GM12892 (cell line): ENCODE data around the gene CACNB3.

Source experiments
- POLR2A ChIP-seq: IDR thresholded peaks from 2 replicates; pipeline ENCODE4 v1.6.1; 2011; ENCODE audit warnings: low read depth, low read length, control low read depth
- POLR2AphosphoS5 ChIP-seq: IDR thresholded peaks from 2 replicates; pipeline ENCODE4 v1.6.1; 2011; ENCODE audit warnings: low read depth, low read length, control low read depth

DNA sequence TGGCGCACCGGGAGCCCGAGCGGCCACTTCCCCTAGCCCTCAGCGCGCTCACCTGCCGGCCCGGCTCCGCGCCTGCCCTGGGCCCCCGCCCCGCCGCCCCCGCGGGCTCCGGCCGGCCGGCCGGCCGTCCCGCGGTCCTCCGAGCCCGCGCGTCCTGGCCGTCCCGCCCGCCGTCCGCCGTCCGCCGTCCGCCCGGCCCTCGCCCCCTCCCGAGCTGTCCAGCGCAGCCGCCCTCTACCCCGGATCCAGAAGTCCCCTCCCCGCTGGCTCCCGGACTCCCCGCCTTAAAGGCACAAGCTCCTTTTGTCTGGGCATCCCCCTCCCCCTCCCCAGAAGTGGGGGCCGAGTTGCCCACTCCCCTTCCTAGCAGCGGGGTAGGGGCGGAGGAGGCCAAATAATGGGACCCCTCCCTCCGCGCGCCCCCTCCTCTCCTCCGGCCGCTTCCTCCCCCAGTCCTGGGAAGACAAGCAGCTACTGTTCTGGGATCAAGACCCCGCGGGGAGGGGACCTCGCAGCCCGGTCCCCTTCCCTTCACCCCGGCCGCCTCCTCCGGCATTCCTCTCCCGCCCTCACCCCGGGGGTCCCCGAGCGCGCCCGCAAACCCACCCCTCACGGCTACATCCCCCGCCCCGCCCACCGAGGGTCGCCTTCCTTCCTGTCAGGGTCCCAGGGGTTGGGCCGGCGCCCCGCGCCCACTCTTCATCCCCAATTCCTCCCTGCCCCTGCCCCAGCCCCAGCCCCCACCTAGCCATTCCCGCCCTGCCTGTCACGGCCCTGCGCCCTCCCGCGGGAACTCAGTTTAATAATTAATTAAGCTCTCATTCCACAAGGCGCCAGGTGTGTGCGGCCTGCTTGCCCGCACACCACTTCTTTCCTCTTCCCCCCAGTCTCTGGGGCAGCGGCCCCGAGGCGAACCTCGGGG lies 29.2 kb upstream of the CACNB3 start, which contains the start of gene ADCY6:
- TF ChIP-seq POLR2A (no peak), POLR2AphosphoS5 (no peak)
